Endodermal cell (in vitro differentiated cells): Measurements from ENCODE around the gene GPX1. TPM values are rescaled to one million over a fixed set of nuclear protein-coding genes. Genes with fewer than 3 reads are reported as not detected.
A peak's percentile ranks its signal among the peaks of the same experiment; 100 is the strongest.

Source experiments
- DNase-seq: peaks from one replicate; pipeline ENCODE4 v3.0.0-alpha.2; 2017
- H3K27ac ChIP-seq: 2 replicates; pipeline ENCODE4 v1.5.1; 2013; ENCODE audit warnings: mild to moderate bottlenecking, low read depth, low read length, moderate library complexity
- H3K27me3 ChIP-seq: 2 replicates; pipeline ENCODE4 v1.6.1; 2013; ENCODE audit warnings: mild to moderate bottlenecking, low read length, moderate library complexity; ENCODE audit not compliant: insufficient read depth, control insufficient read depth, poor library complexity, severe bottlenecking
- H3K36me3 ChIP-seq: 2 replicates; pipeline ENCODE4 v1.7.0; 2013; ENCODE audit warnings: mild to moderate bottlenecking, low read length, moderate library complexity; ENCODE audit not compliant: control insufficient read depth, insufficient read depth
- H3K4me1 ChIP-seq: one replicate; pipeline ENCODE4 v1.7.0; 2013; ENCODE audit warnings: low read length; ENCODE audit not compliant: control insufficient read depth, insufficient read depth
- H3K4me3 ChIP-seq: 2 replicates; pipeline ENCODE4 v1.5.1; 2013; ENCODE audit warnings: mild to moderate bottlenecking, low read length, moderate library complexity
- H3K9ac ChIP-seq: 2 replicates; pipeline ENCODE4 v1.6.1; 2013; ENCODE audit warnings: mild to moderate bottlenecking, low read length, moderate library complexity; ENCODE audit not compliant: poor library complexity, severe bottlenecking; ENCODE audit errors: extremely low read depth
- H3K9me3 ChIP-seq: 2 replicates; pipeline ENCODE4 v1.6.1; 2013; ENCODE audit warnings: mild to moderate bottlenecking, low read length, moderate library complexity; ENCODE audit not compliant: control insufficient read depth
- H3K27ac Mint-ChIP-seq: 2 replicates; pipeline ENCODE4 v1.8.0; 2020; ENCODE audit warnings: mixed read lengths
- H3K27me3 Mint-ChIP-seq: 2 replicates; pipeline ENCODE4 v1.8.0; 2021; ENCODE audit warnings: mild to moderate bottlenecking, mixed read lengths; ENCODE audit not compliant: insufficient read depth
- H3K36me3 Mint-ChIP-seq: 2 replicates; pipeline ENCODE4 v1.8.0; 2020; ENCODE audit warnings: low read depth, mixed read lengths
- H3K4me1 Mint-ChIP-seq: 2 replicates; pipeline ENCODE4 v1.8.0; 2020; ENCODE audit warnings: mixed read lengths
- H3K4me3 Mint-ChIP-seq: 2 replicates; pipeline ENCODE4 v1.8.0; 2020; ENCODE audit warnings: mild to moderate bottlenecking, moderate library complexity, mixed read lengths
- H3K9me3 Mint-ChIP-seq: 2 replicates; pipeline ENCODE4 v1.8.0; 2020; ENCODE audit warnings: mild to moderate bottlenecking, mixed read lengths
- WGBS, 2 experiments: methylation state at CpG; one replicate each; pipeline versions ENCODE4 v1.1.5 to v1.1.7; 2013; ENCODE audit warnings: missing lambda C conversion rate in 2 of 2, mixed read lengths in 1 of 2; ENCODE audit not compliant: insufficient coverage in 1 of 2, insufficient read length in 1 of 2; 5-methylcytosine and 5-hydroxymethylcytosine counted together
- total RNA-seq, 2 donors: library from RNA; stranded (reverse); fragmentation: NEBNext Ultra II Directional in 1 of 2; extraction: Animal tissue kit (Norgen Biotek cat#: 25700) in 1 of 2; gene quantifications; 2 replicates in 1 of 2; 3 replicates in 1 of 2; pipeline ENCODE4 v1.2.1, GENCODE V29; 2021
- TF ChIP-seq, protein P1 (sequence below): fragments of 200-600 bp; sonication (generic); conservative IDR thresholded peaks from 2 replicates; pipeline ENCODE4 v1.5.0; 2021; ENCODE audit warnings: antibody characterized with exemption, mild to moderate bottlenecking

GPX1 gene
- total RNA-seq, 2 donors from 2014 or later = 178 to 195 TPM

DNA sequence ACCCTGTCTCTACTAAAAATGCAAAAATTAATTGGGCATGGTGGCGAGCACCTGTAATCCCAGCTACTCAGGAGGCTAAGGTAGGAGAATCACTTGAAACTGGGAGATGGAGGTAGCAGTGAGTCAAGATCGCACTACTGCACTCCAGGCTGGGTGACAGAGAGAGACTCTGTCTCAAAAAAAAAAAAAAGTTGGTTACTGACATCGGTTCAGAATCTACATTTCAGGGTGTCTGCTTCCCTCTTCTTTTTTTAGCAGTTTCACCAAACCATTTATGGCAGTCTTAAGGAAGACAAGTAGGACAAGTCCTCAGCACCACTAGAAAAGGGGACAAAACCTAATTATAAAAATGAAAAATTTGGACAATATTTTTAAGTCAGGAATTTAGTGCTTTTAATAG is 15.0 kb downstream of the GPX1 start:
- Mint-ChIP-seq H3K27me3 (no peaks in the 10 kb centered on the region), H3K4me3 (no peak overlapping the region), H3K27ac (no peak overlapping the region), H3K4me1 (peaks cover 14% of the 10 kb centered on the region), H3K9me3 (no peaks in the 10 kb centered on the region), H3K36me3 (peaks cover under 1% of the 10 kb centered on the region)
- TF ChIP-seq, protein P1, sequence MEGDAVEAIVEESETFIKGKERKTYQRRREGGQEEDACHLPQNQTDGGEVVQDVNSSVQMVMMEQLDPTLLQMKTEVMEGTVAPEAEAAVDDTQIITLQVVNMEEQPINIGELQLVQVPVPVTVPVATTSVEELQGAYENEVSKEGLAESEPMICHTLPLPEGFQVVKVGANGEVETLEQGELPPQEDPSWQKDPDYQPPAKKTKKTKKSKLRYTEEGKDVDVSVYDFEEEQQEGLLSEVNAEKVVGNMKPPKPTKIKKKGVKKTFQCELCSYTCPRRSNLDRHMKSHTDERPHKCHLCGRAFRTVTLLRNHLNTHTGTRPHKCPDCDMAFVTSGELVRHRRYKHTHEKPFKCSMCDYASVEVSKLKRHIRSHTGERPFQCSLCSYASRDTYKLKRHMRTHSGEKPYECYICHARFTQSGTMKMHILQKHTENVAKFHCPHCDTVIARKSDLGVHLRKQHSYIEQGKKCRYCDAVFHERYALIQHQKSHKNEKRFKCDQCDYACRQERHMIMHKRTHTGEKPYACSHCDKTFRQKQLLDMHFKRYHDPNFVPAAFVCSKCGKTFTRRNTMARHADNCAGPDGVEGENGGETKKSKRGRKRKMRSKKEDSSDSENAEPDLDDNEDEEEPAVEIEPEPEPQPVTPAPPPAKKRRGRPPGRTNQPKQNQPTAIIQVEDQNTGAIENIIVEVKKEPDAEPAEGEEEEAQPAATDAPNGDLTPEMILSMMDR = no peak
- 90 to 97% methylated on average over 3 of the region's 3 CpGs for WGBS, 2 experiments
- no peaks in the 10 kb centered on the region for H3K4me1 ChIP-seq
- no peak overlapping the region for H3K27ac ChIP-seq
- H3K27me3 ChIP-seq = no peaks in the 10 kb centered on the region
- no peak for DNase-seq
- no peak overlapping the region for H3K4me3 ChIP-seq
- no peaks in the 10 kb centered on the region for H3K9me3 ChIP-seq
- H3K9ac ChIP-seq = no peak overlapping the region
- H3K36me3 ChIP-seq = no peaks in the 10 kb centered on the region

DNA sequence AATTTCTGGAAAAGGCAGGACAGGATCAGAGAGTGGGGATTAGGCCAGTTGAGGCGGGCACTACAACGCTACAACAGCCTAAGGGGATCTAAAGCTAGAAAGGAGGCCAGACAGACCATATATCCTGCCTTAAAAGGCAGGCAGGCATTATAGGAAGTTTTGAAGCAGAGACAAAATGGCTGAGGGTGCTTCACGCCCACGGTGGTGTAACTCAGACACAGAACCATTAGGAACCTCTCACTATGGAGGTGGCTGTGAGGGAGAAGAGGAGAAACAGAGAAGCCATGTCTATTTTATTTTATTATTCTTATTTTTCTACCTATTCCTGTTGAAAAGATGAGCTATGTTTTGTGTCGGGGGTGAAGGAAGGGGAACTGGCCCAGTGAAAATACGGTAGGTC is 16.2 kb downstream of the GPX1 start:
- Histone ChIP-seq H3K4me1 (no peaks in the 10 kb centered on the region), H3K9ac (no peak overlapping the region), H3K36me3 (peaks cover 4% of the 10 kb centered on the region), H3K27me3 (no peaks in the 10 kb centered on the region), H3K9me3 (no peaks in the 10 kb centered on the region), H3K27ac (no peak overlapping the region), H3K4me3 (no peak overlapping the region)
- TF ChIP-seq, protein P1 = no peak
- DNase-seq = no peak
- 96 to 100% methylated on average over 2 to 6 of the region's 6 CpGs for WGBS, 2 experiments
- no peaks in the 10 kb centered on the region for H3K9me3 Mint-ChIP-seq
- peaks cover 14% of the 10 kb centered on the region for H3K4me1 Mint-ChIP-seq
- H3K4me3 Mint-ChIP-seq = no peak overlapping the region
- H3K27me3 Mint-ChIP-seq = no peaks in the 10 kb centered on the region
- H3K27ac Mint-ChIP-seq = no peak overlapping the region
- peaks cover 4% of the 10 kb centered on the region for H3K36me3 Mint-ChIP-seq

DNA sequence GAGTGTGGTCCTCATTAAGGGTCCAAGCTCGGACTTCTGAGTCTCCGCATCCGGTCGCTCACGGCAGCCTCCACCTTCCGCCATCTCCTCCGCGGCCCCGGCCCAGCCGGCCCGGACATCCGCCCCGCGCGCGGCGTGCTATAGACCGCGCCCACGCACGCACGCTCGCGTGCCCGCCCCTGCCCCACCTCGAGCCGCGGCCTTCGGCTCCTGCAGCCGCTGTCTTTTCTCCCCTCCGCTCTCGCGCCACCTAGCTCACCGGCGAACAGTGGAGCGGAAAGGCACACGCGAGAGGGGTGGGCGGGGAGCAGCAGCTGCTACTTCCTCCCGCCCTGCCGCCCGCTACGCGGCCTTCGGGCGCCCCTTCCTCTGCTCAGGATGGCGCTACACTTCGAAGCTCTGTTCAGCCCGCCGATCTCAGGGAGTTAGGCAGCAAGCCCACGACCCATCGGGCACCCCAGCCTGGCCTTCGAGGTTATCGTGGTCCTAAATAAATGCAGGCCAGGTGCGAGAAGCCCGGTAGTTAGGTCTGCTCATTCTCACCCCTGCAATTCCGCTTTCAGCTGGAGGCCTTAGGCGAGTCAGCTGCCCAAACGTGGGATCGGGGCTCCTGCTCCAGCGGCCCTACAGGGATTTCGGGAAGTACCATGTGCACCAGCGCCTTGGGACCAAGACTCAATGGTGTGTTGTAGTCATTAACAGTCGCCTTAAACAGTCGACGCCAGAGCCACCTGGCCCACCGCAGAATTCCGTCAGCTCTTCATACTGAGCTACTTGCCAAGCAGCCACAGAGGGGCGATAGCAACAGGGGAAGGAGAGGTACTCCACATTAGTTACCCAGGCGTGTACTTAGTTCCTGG is 18.0 kb downstream of the GPX1 start, which contains the start of gene USP4:
USP4 (minus strand) TSS at position 113 of the 860 bp plus-strand sequence; CDS start at position 84, 29 bp downstream.
- peak within 1 kb of the TSS; percentile 85 for H3K27ac ChIP-seq
- H3K4me1 ChIP-seq = no peaks in the 10 kb centered on the region
- no peaks in the 10 kb centered on the region for H3K27me3 ChIP-seq
- no peaks in the 10 kb centered on the region for H3K27me3 Mint-ChIP-seq
- peaks cover 8% of the 10 kb centered on the region for H3K36me3 Mint-ChIP-seq
- peak; percentile 91 for DNase-seq
- peak within 1 kb of the TSS; percentile 70 for H3K9ac ChIP-seq
- peak within 1 kb of the TSS; percentile 90 for H3K4me3 Mint-ChIP-seq
- peak within 1 kb of the TSS; percentile 79 for H3K4me3 ChIP-seq
- H3K36me3 ChIP-seq = peaks cover 11% of the 10 kb centered on the region
- 3 to 6% methylated on average over 22 to 70 of the region's 70 CpGs for WGBS, 2 experiments
- TF ChIP-seq, protein P1 = peak; percentile 63
- no peaks in the 10 kb centered on the region for H3K9me3 Mint-ChIP-seq
- no peaks in the 10 kb centered on the region for H3K9me3 ChIP-seq
- peak within 1 kb of the TSS; percentile 82 for H3K27ac Mint-ChIP-seq
- peaks cover 14% of the 10 kb centered on the region for H3K4me1 Mint-ChIP-seq
